ENCODE measurements around the gene BTBD9. TPM values are rescaled to one million over a fixed set of nuclear protein-coding genes. Genes with fewer than 3 reads are reported as not detected.

The BTBD9 gene
- polyA plus RNA-seq, 1 donor (not counting 4 experiments of a cell fraction or from before 2014, with no cell fraction given), result 6.8 TPM

DNA sequence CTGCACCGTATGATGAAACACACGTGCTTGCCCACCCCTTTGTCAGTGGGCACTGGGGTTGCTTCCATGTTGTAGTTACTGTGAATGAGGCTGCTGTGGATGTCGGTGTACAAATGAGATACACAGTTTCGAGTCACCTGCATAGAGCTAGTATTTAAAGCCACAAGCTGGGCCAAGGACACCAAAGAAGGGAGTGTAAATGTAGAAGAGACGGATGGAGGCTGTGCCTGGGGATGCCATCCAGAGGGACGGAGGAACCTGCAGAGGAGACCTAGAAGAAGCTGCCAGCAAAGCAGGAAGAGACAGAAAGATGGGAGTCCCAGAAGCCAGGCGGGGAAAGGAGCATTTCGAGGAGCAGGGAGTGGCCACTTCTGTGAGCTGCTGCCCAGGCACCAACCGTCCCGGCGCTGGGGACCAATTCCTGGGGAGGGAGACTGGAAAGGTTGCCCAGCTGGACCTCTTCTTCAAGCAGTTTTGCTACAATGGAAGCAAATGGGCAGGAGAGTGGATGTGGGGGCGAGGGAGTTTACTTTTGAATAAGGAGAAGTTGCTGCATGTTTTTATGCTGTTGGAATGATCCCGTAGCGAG is 480.9 kb downstream of the BTBD9 start:
- FAIRE-seq (no peak), DNase-seq (ENCODE audit: low read depth, low spot score) (no peak)
- Histone ChIP-seq H3K27me3 (ENCODE audit: control insufficient read depth, extremely low read depth, insufficient read depth, low read length) (no peaks in the 10 kb centered on the region), H3K9me1 (ENCODE audit: control insufficient read depth, extremely low read depth, insufficient read depth, low read length) (no peaks in the 10 kb centered on the region), H3K4me1 (ENCODE audit: control insufficient read depth, extremely low read depth, insufficient read depth, low read length) (no peaks in the 10 kb centered on the region), H3K9ac (ENCODE audit: control insufficient read depth, extremely low read depth, insufficient read depth, low read length) (no peak overlapping the region), H3K4me2 (ENCODE audit: control insufficient read depth, extremely low read depth, insufficient read depth, low read depth, low read length) (no peak overlapping the region), H3K4me3 (ENCODE audit: control insufficient read depth in 2 of 3, extremely low read depth in 1 of 3, insufficient read depth in 2 of 3, low read depth in 1 of 3, low read length in 3 of 3) (no peak overlapping the region), H3K27ac (ENCODE audit: control insufficient read depth, insufficient read depth, low read length) (no peak overlapping the region), H4K20me1 (ENCODE audit: control insufficient read depth, extremely low read depth, insufficient read depth, low read length) (no peaks in the 10 kb centered on the region), H3K36me3 (ENCODE audit: control insufficient read depth in 2 of 2, extremely low read depth in 1 of 2, insufficient read depth in 2 of 2, low read length in 2 of 2) (peaks cover 3% of the 10 kb centered on the region in 2 experiments), H3K9me3 (ENCODE audit: control insufficient read depth, low read depth, low read length) (no peaks in the 10 kb centered on the region), H3K79me2 (ENCODE audit: control insufficient read depth, insufficient read depth, low read length) (no peaks in the 10 kb centered on the region), H2AFZ (ENCODE audit: control insufficient read depth, low read length) (no peak overlapping the region)
- dilution Hi-C loops (cut with MboI; ENCODE audit: extremely low pct_ligation_motif_present, low sequenced_read_pairs), result no loop called here
- no peak for TF ChIP-seq EZH2 (IDR thresholded peaks at IDR 0.05; ENCODE audit: low read length)
- TF ChIP-seq, protein P1, sequence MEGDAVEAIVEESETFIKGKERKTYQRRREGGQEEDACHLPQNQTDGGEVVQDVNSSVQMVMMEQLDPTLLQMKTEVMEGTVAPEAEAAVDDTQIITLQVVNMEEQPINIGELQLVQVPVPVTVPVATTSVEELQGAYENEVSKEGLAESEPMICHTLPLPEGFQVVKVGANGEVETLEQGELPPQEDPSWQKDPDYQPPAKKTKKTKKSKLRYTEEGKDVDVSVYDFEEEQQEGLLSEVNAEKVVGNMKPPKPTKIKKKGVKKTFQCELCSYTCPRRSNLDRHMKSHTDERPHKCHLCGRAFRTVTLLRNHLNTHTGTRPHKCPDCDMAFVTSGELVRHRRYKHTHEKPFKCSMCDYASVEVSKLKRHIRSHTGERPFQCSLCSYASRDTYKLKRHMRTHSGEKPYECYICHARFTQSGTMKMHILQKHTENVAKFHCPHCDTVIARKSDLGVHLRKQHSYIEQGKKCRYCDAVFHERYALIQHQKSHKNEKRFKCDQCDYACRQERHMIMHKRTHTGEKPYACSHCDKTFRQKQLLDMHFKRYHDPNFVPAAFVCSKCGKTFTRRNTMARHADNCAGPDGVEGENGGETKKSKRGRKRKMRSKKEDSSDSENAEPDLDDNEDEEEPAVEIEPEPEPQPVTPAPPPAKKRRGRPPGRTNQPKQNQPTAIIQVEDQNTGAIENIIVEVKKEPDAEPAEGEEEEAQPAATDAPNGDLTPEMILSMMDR (optimal IDR thresholded peaks at IDR 0.05 in 1 of 3, IDR thresholded peaks at IDR 0.05 in 1 of 3, conservative IDR thresholded peaks at IDR 0.05 in 1 of 3; ENCODE audit: extremely low read depth in 1 of 3, insufficient read depth in 2 of 3, low read length in 3 of 3), result no peak

DNA sequence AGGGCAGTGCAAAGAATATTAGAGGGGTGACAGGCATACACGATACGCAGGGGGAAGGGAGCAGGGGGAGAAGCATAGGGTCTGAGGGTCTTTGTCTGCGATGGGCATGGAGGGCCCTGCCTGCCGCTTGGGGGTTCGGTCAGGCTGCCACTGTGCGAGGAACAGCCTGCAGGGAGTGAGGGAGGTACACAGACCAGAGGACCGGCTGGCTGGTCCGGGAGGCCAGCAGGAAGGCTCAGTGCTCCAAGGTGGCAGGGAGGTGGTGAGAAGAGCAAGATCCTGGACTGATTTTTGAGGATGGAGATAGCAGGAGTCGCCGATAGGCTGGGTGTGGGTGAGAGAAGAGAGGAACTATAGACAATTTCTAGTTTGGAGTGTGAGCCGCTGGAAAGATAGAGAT is 481.8 kb downstream of the BTBD9 start:
- no peak for FAIRE-seq
- Histone ChIP-seq H3K4me3 (ENCODE audit: control insufficient read depth in 2 of 3, extremely low read depth in 1 of 3, insufficient read depth in 2 of 3, low read depth in 1 of 3, low read length in 3 of 3) (no peak overlapping the region), H2AFZ (ENCODE audit: control insufficient read depth, low read length) (no peak overlapping the region), H3K9ac (ENCODE audit: control insufficient read depth, extremely low read depth, insufficient read depth, low read length) (no peak overlapping the region), H3K27me3 (ENCODE audit: control insufficient read depth, extremely low read depth, insufficient read depth, low read length) (no peaks in the 10 kb centered on the region), H3K4me2 (ENCODE audit: control insufficient read depth, extremely low read depth, insufficient read depth, low read depth, low read length) (no peak overlapping the region), H3K9me1 (ENCODE audit: control insufficient read depth, extremely low read depth, insufficient read depth, low read length) (no peaks in the 10 kb centered on the region), H3K27ac (ENCODE audit: control insufficient read depth, insufficient read depth, low read length) (no peak overlapping the region), H3K79me2 (ENCODE audit: control insufficient read depth, insufficient read depth, low read length) (no peaks in the 10 kb centered on the region), H3K9me3 (ENCODE audit: control insufficient read depth, low read depth, low read length) (no peaks in the 10 kb centered on the region), H3K4me1 (ENCODE audit: control insufficient read depth, extremely low read depth, insufficient read depth, low read length) (no peaks in the 10 kb centered on the region), H4K20me1 (ENCODE audit: control insufficient read depth, extremely low read depth, insufficient read depth, low read length) (no peaks in the 10 kb centered on the region), H3K36me3 (ENCODE audit: control insufficient read depth in 2 of 2, extremely low read depth in 1 of 2, insufficient read depth in 2 of 2, low read length in 2 of 2) (peaks cover 4 to 5% of the 10 kb centered on the region in 2 experiments)
- no peak for DNase-seq (ENCODE audit: low read depth, low spot score)
- no peak for TF ChIP-seq EZH2 (IDR thresholded peaks at IDR 0.05; ENCODE audit: low read length)
- TF ChIP-seq, protein P1 (optimal IDR thresholded peaks at IDR 0.05 in 1 of 3, IDR thresholded peaks at IDR 0.05 in 1 of 3, conservative IDR thresholded peaks at IDR 0.05 in 1 of 3; ENCODE audit: extremely low read depth in 1 of 3, insufficient read depth in 2 of 3, low read length in 3 of 3), result no peak
- dilution Hi-C loops (cut with MboI; ENCODE audit: extremely low pct_ligation_motif_present, low sequenced_read_pairs), result no loop called here
